Measurements from ENCODE around the gene RLF.

Gene RLF

DNA sequence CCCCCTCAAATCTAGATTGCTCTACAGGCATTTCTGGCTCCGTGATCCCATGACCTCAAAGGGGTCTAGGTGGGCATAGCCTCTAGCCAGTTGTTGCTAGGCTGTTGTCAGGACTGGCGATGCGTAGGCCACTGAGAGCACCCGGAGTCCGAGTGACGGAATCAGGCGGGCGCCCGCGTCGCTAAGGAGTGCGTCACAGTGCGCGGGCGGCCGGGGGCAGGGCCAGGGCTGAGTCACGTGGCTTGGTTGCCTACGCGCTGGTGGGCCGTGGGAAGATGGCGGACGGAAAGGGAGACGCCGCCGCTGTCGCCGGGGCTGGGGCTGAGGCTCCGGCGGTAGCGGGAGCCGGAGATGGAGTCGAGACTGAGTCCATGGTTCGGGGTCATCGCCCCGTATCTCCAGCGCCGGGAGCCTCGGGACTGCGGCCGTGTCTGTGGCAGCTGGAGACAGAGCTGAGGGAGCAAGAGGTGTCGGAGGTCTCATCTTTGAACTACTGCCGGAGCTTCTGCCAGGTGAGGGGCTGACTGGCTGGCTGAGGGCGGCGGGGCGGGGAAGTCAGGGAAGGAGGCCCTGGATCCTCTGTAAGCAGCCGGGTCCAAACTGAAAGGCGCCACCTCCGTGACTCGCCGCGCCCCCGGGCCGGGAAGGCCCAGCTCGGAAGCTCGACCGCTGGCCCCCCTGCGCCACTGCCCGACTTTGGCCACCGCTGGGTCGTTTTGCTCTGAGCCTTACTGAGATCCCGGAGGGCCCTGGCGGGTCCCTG, at the start of gene RLF:
RLF (plus strand) TSS at position 263 of the 763 bp plus-strand sequence; CDS start at position 276, 13 bp downstream.
- H3K4me1 ChIP-seq (ENCODE audit: control insufficient read depth, insufficient read depth, low read length) = no peaks in the 10 kb centered on the region
- no CpG with 5 or more reads among the region's 62 CpGs for WGBS (ENCODE audit: insufficient coverage, insufficient read length)
- peak; percentile 84 for DNase-seq (ENCODE audit: low read depth, low spot score)
- no peak within 1 kb of the TSS for H3K27ac ChIP-seq (ENCODE audit: low read length)
- H3K9me3 ChIP-seq (ENCODE audit: control insufficient read depth, insufficient read depth, low read length) = no peaks in the 10 kb centered on the region
- H3K4me3 ChIP-seq (ENCODE audit: low read length) = peak within 1 kb of the TSS; percentile 94
- H3K27me3 ChIP-seq (ENCODE audit: control insufficient read depth, insufficient read depth, low read length) = no peaks in the 10 kb centered on the region
- H3K36me3 ChIP-seq (ENCODE audit: control insufficient read depth, insufficient read depth, low read length) = no peaks in the 10 kb centered on the region

DNA sequence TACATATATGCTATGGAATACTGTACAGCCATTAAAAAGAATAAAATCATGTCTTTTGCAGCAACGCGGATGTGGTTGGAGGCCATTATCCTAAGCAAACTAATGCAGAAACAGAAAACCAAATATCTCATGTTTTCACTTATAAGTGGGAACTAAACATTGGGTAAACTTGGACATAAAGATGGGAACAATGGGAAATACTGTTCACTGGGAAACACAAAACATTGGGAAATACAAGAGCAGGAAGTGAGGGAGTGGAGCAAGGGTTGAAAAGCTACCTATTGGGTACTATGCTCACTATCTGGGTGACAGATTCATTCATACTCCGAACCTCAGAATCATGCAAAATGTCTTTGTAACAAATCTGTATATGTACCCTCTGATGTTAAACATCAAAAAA, 46.8 kb upstream of the RLF start:
- H3K4me3 ChIP-seq (ENCODE audit: low read length) = no peak overlapping the region
- H3K27ac ChIP-seq (ENCODE audit: low read length) = no peak overlapping the region
- no peaks in the 10 kb centered on the region for H3K36me3 ChIP-seq (ENCODE audit: control insufficient read depth, insufficient read depth, low read length)
- H3K9me3 ChIP-seq (ENCODE audit: control insufficient read depth, insufficient read depth, low read length) = no peaks in the 10 kb centered on the region
- no CpG with 5 or more reads among the region's 3 CpGs for WGBS (ENCODE audit: insufficient coverage, insufficient read length)
- no peaks in the 10 kb centered on the region for H3K27me3 ChIP-seq (ENCODE audit: control insufficient read depth, insufficient read depth, low read length)
- H3K4me1 ChIP-seq (ENCODE audit: control insufficient read depth, insufficient read depth, low read length) = no peaks in the 10 kb centered on the region
- no peak for DNase-seq (ENCODE audit: low read depth, low spot score)

GRCh38 chr1:40120128-40120527, 41.1 kb upstream of the RLF start:
- no peak overlapping the region for H3K4me3 ChIP-seq (ENCODE audit: low read length)
- WGBS (ENCODE audit: insufficient coverage, insufficient read length) = no CpG with 5 or more reads among the region's 7 CpGs
- no peaks in the 10 kb centered on the region; the same call in 1 of the 2 replicates for H3K4me1 ChIP-seq (ENCODE audit: control insufficient read depth, insufficient read depth, low read length)
- H3K9me3 ChIP-seq (ENCODE audit: control insufficient read depth, insufficient read depth, low read length) = no peaks in the 10 kb centered on the region; the same call in 1 of the 2 replicates
- no peak overlapping the region for H3K27ac ChIP-seq (ENCODE audit: low read length)
- no peak for DNase-seq (ENCODE audit: low read depth, low spot score)
- no peaks in the 10 kb centered on the region for H3K27me3 ChIP-seq (ENCODE audit: control insufficient read depth, insufficient read depth, low read length)
- H3K36me3 ChIP-seq (ENCODE audit: control insufficient read depth, insufficient read depth, low read length) = no peaks in the 10 kb centered on the region

DNA sequence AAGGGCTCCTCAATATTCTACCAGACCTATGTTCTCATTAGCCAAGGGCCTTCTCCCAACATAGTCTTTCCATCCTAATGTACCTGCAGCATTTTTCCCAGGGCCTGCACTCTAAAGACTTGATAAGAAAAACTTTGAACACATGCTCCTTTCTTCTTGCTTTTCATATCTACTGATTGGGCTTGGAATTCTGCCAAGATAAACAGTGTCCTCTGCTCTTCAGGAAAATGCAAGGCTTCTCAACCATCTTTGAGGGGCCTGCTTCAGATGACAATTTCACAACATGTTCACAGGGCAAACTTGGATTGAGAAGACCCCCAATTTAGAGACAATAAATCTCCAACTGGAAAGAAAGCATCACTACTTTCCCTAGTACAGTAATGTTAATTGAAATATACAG, 38.3 kb upstream of the RLF start:
- no peak for DNase-seq (ENCODE audit: low read depth, low spot score)
- no peaks in the 10 kb centered on the region for H3K36me3 ChIP-seq (ENCODE audit: control insufficient read depth, insufficient read depth, low read length)

GRCh38 chr1:40130892-40131291, 30.3 kb upstream of the RLF start:
- Histone ChIP-seq H3K9me3 (ENCODE audit: control insufficient read depth, insufficient read depth, low read length) (no peaks in the 10 kb centered on the region), H3K27me3 (ENCODE audit: control insufficient read depth, insufficient read depth, low read length) (no peaks in the 10 kb centered on the region), H3K36me3 (ENCODE audit: control insufficient read depth, insufficient read depth, low read length) (no peaks in the 10 kb centered on the region), H3K4me3 (ENCODE audit: low read length) (no peak overlapping the region), H3K4me1 (ENCODE audit: control insufficient read depth, insufficient read depth, low read length) (no peaks in the 10 kb centered on the region; the same call in 1 of the 2 replicates), H3K27ac (ENCODE audit: low read length) (no peak overlapping the region)
- no CpG with 5 or more reads among the region's 2 CpGs for WGBS (ENCODE audit: insufficient coverage, insufficient read length)
- DNase-seq (ENCODE audit: low read depth, low spot score) = no peak

More for the DNA sequence above, 38.3 kb upstream of the RLF start:
- H3K27ac ChIP-seq (ENCODE audit: low read length) = no peak overlapping the region
- H3K4me3 ChIP-seq (ENCODE audit: low read length) = no peak overlapping the region
- H3K27me3 ChIP-seq (ENCODE audit: control insufficient read depth, insufficient read depth, low read length) = no peaks in the 10 kb centered on the region
- no peaks in the 10 kb centered on the region; the same call in 1 of the 2 replicates for H3K4me1 ChIP-seq (ENCODE audit: control insufficient read depth, insufficient read depth, low read length)
- H3K9me3 ChIP-seq (ENCODE audit: control insufficient read depth, insufficient read depth, low read length) = no peaks in the 10 kb centered on the region; the same call in 1 of the 2 replicates

GRCh38 chr1:40132383-40133311, 28.5 kb upstream of the RLF start:
- no peak overlapping the region for H3K27ac ChIP-seq (ENCODE audit: low read length)
- H3K9me3 ChIP-seq (ENCODE audit: control insufficient read depth, insufficient read depth, low read length) = no peaks in the 10 kb centered on the region
- no peak overlapping the region for H3K4me3 ChIP-seq (ENCODE audit: low read length)
- no peak for DNase-seq (ENCODE audit: low read depth, low spot score)
- no peaks in the 10 kb centered on the region; the same call in 1 of the 2 replicates for H3K4me1 ChIP-seq (ENCODE audit: control insufficient read depth, insufficient read depth, low read length)
- H3K36me3 ChIP-seq (ENCODE audit: control insufficient read depth, insufficient read depth, low read length) = no peaks in the 10 kb centered on the region
- H3K27me3 ChIP-seq (ENCODE audit: control insufficient read depth, insufficient read depth, low read length) = no peaks in the 10 kb centered on the region
- WGBS (ENCODE audit: insufficient coverage, insufficient read length) = 100% methylated on average over 2 of the region's 44 CpGs

DNA sequence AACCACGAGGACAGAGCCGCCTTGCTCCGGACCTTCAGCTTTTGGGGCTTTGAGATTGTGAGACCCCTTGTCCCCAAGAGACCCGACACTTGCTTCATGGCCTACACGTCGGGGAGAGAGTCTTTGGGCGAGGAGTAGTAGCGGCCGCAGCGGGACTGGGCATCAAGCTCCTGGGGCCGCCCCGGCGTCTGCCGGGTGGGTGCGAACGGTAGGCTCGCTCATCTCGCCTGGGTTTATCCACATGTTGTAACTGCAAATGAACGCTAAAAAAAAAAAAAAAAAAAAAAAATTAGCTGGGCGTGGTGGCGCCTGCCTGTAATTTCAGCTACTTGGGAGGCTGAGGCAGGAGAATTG, 27.9 kb upstream of the RLF start:
- Histone ChIP-seq H3K36me3 (ENCODE audit: control insufficient read depth, insufficient read depth, low read length) (no peaks in the 10 kb centered on the region), H3K27me3 (ENCODE audit: control insufficient read depth, insufficient read depth, low read length) (no peaks in the 10 kb centered on the region), H3K27ac (ENCODE audit: low read length) (no peak overlapping the region), H3K9me3 (ENCODE audit: control insufficient read depth, insufficient read depth, low read length) (no peaks in the 10 kb centered on the region), H3K4me3 (ENCODE audit: low read length) (no peak overlapping the region), H3K4me1 (ENCODE audit: control insufficient read depth, insufficient read depth, low read length) (no peaks in the 10 kb centered on the region; the same call in 1 of the 2 replicates)
- no peak for DNase-seq (ENCODE audit: low read depth, low spot score)
- WGBS (ENCODE audit: insufficient coverage, insufficient read length) = no CpG with 5 or more reads among the region's 21 CpGs

DNA sequence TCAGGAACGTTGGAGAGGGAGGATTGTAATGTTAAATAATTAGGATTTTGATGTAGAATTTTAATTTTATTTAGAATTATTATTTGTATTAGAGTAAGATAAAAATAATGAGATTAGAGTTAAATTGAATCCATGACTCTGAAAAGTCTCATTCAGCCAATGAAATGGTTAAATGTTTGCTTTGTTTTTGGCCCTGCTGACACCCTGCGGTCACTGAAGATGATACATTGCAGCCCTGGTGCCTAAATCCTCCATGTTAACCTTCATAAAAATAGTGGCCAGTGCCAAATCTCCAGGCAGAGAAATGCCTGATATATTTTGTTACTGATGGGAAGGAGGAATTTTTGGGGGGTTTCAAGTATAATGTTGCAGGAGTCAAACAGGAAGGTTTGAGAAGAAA, 27.3 kb upstream of the RLF start:
- no peak for DNase-seq (ENCODE audit: low read depth, low spot score)
- Histone ChIP-seq H3K27me3 (ENCODE audit: control insufficient read depth, insufficient read depth, low read length) (no peaks in the 10 kb centered on the region), H3K9me3 (ENCODE audit: control insufficient read depth, insufficient read depth, low read length) (no peaks in the 10 kb centered on the region), H3K4me1 (ENCODE audit: control insufficient read depth, insufficient read depth, low read length) (no peaks in the 10 kb centered on the region; the same call in 1 of the 2 replicates), H3K36me3 (ENCODE audit: control insufficient read depth, insufficient read depth, low read length) (no peaks in the 10 kb centered on the region), H3K4me3 (ENCODE audit: low read length) (no peak overlapping the region), H3K27ac (ENCODE audit: low read length) (no peak overlapping the region)
- 100% methylated on average over 1 of the region's 2 CpGs for WGBS (ENCODE audit: insufficient coverage, insufficient read length)

- no peak overlapping the region for H3K4me3 ChIP-seq (ENCODE audit: low read length)
- WGBS (ENCODE audit: insufficient coverage, insufficient read length) = no CpG with 5 or more reads among the region's 7 CpGs
- no peaks in the 10 kb centered on the region for H3K9me3 ChIP-seq (ENCODE audit: control insufficient read depth, insufficient read depth, low read length)
- H3K27ac ChIP-seq (ENCODE audit: low read length) = no peak overlapping the region
- no peaks in the 10 kb centered on the region for H3K36me3 ChIP-seq (ENCODE audit: control insufficient read depth, insufficient read depth, low read length)
- H3K27me3 ChIP-seq (ENCODE audit: control insufficient read depth, insufficient read depth, low read length) = no peaks in the 10 kb centered on the region
- no peak for DNase-seq (ENCODE audit: low read depth, low spot score)
- no peaks in the 10 kb centered on the region for H3K4me1 ChIP-seq (ENCODE audit: control insufficient read depth, insufficient read depth, low read length)
Measured at GRCh38 chr1:40140211-40140973, 20.8 kb upstream of the RLF start.

DNA sequence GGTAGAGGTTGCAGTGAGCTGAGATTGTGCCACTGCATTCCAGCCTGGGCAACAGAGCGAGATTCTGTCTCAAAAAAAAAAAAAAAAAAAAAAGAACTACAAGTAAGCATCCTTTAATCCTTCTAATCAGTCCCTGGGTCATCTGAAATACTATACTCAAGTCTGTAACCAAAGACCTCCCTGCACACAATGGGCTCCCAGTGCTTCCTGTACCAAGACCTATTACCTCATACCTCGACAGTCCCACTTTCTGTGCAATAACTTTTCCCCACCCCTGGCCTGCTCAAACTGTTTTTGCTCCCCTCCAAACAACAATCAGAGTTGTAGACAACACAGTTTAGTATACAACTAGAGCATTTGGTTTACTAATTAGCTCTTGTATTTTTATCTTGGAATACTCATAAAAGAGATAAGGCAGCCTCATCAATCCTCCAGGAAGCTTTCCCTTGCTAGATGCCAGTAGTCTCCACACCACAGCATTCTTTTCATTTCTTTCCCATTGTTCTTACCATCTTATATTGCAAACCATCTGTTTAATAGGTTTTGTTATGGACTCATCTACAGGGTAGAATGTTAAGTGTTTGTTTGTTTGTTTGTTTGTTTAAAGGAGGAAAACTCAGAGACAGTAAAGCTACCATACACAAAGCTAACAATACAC, 19.2 kb upstream of the RLF start:
- Histone ChIP-seq H3K9me3 (ENCODE audit: control insufficient read depth, insufficient read depth, low read length) (no peaks in the 10 kb centered on the region), H3K27ac (ENCODE audit: low read length) (no peak overlapping the region), H3K27me3 (ENCODE audit: control insufficient read depth, insufficient read depth, low read length) (no peaks in the 10 kb centered on the region), H3K4me3 (ENCODE audit: low read length) (no peak overlapping the region), H3K4me1 (ENCODE audit: control insufficient read depth, insufficient read depth, low read length) (no peaks in the 10 kb centered on the region), H3K36me3 (ENCODE audit: control insufficient read depth, insufficient read depth, low read length) (no peaks in the 10 kb centered on the region)
- WGBS (ENCODE audit: insufficient coverage, insufficient read length) = no CpG with 5 or more reads among the region's 2 CpGs
- no peak for DNase-seq (ENCODE audit: low read depth, low spot score)

Measured in iPS DF 6.9 (cell line).